Activated CD8-positive, alpha-beta T cell treated with anti-CD3 and anti-CD28 coated beads for 36 hours (primary cell): ENCODE data around the gene CACNA1S. TPM values are rescaled to one million over a fixed set of nuclear protein-coding genes. Genes with fewer than 3 reads are reported as not detected.

Source experiments
- ATAC-seq: fragments of 200-7000 bp; cut with Tn5 transposase; one replicate; pipeline ENCODE4 v1.10.0; 2021; ENCODE audit warnings: mild to moderate bottlenecking, moderate library complexity
- CTCF ChIA-PET: fragments of 350-600 bp; sonication (Branson Sonifier 250); formaldehyde crosslinking; loops from one replicate; lab custom pipeline; 2021; ENCODE audit warnings: antibody characterized with exemption; lab: Charles Lee
- POLR2A ChIA-PET: fragments of 350-600 bp; sonication (Branson Sonifier 250); formaldehyde crosslinking; loops from one replicate; lab custom pipeline; 2021; ENCODE audit warnings: antibody characterized with exemption; lab: Charles Lee
- DNase-seq: peaks from one replicate; pipeline ENCODE4 v3.0.0-alpha.2; 2020
- H3K27ac Mint-ChIP-seq: one replicate; pipeline ENCODE4 v1.8.0; 2021; ENCODE audit warnings: mild to moderate bottlenecking, mixed read lengths
- H3K27me3 Mint-ChIP-seq: one replicate; pipeline ENCODE4 v1.8.0; 2021; ENCODE audit warnings: mixed read lengths
- H3K36me3 Mint-ChIP-seq: one replicate; pipeline ENCODE4 v1.8.0; 2021; ENCODE audit warnings: low read depth, mixed read lengths
- H3K4me1 Mint-ChIP-seq: one replicate; pipeline ENCODE4 v1.8.0; 2021; ENCODE audit warnings: low read depth, mixed read lengths
- H3K4me3 Mint-ChIP-seq: one replicate; pipeline ENCODE4 v1.8.0; 2021; ENCODE audit warnings: mild to moderate bottlenecking, moderate library complexity, mixed read lengths
- H3K9me3 Mint-ChIP-seq: one replicate; pipeline ENCODE4 v1.8.0; 2021; ENCODE audit warnings: mixed read lengths
- CTCF ChIP-seq: fragments of 200-600 bp; IDR thresholded peaks from one replicate; pipeline ENCODE4 v1.8.0; 2022; ENCODE audit warnings: antibody characterized with exemption, mild to moderate bottlenecking
- intact Hi-C: fragments of 100-400 bp; cut with micrococcal nuclease; formaldehyde crosslinking; loops from one replicate; pipeline ENCODE4 v1.10.0; 2022
- total RNA-seq, 2 experiments: library from RNA; stranded (reverse); gene quantifications; one replicate each; pipeline ENCODE4 v1.2.3, GENCODE V29; 2021

CACNA1S gene
- total RNA-seq, 2 experiments from 2014 or later = not detected

- H3K27me3 Mint-ChIP-seq = no peaks in the 10 kb centered on the region
- ChIA-PET CTCF (interaction anchor here (1.6 to 2.1 kb wide), 2 partner anchors 15 to 127 kb away, joined by 6 to 11 read pairs; no protein-coding TSS in a partner anchor), POLR2A (interaction anchor here (0.6 kb wide), 1 partner anchor 104 kb away, joined by 3 read pairs; no protein-coding TSS in a partner anchor)
- no peaks in the 10 kb centered on the region for H3K4me1 Mint-ChIP-seq
- ATAC-seq (no peak), DNase-seq (no peak)
- H3K27ac Mint-ChIP-seq = no peak overlapping the region
- H3K36me3 Mint-ChIP-seq = no peaks in the 10 kb centered on the region
- no peaks in the 10 kb centered on the region for H3K9me3 Mint-ChIP-seq
- intact Hi-C loops = no loop called here
- no peak overlapping the region for H3K4me3 Mint-ChIP-seq
- no peak for TF ChIP-seq CTCF
Measured at GRCh38 chr1:201098992-201099677, 13.1 kb downstream of the CACNA1S start.

DNA sequence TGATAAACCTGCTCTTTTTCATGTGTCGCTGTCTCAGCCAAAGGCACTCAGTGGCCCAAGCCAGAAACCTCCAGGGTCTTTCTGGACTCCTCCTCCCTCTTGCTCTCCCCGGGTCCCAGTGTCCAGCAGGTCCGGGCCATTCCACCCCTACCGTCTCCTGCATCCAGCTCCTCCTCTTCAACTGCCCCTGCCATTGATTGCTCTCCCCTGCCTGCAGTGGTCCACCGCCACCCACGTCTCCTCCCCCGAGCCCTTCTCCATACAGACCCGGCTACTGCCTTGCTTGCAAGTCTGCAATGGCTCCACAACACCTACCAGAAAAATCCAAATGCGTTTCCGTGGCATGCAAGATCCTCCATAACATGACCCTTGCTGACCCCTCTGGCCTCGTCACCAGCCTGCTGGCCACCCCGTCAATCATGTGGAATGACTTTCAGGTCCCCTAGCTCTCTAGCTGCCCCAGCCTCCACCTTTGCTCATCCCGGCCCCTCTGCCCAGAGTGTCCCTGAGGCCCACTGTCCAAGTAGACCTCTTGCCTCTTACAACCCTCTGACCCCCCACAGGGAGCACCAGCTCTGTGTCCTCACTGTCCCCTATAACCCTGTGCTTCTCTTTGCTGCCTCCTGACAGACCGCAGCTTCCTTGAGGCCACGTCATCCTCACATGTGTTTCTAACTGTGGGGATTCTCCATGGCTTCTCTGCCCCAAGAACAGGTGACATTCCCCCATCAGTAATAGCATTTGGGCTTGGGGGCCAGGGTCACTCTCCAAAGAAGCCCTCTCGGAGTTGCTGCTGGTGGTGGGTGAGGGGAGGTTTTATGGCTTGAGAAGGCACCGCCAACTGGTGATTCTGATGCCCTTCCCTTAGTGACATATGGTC, 15.0 kb downstream of the CACNA1S start:
- no peaks in the 10 kb centered on the region for H3K4me1 Mint-ChIP-seq
- no peaks in the 10 kb centered on the region for H3K36me3 Mint-ChIP-seq
- ATAC-seq (no peak), DNase-seq (no peak)
- intact Hi-C loops = no loop called here
- TF ChIP-seq CTCF = no peak
- H3K27ac Mint-ChIP-seq = no peak overlapping the region
- no peak overlapping the region for H3K4me3 Mint-ChIP-seq
- CTCF ChIA-PET = interaction anchor here (1.2 to 1.5 kb wide), 2 partner anchors 17 to 22 kb away, joined by 4 read pairs; no protein-coding TSS in a partner anchor
- H3K9me3 Mint-ChIP-seq = no peaks in the 10 kb centered on the region
- no peaks in the 10 kb centered on the region for H3K27me3 Mint-ChIP-seq
- POLR2A ChIA-PET = no interaction called here

GRCh38 chr1:201096041-201096461, 16.2 kb downstream of the CACNA1S start:
- H3K36me3 Mint-ChIP-seq = no peaks in the 10 kb centered on the region
- no peak overlapping the region for H3K27ac Mint-ChIP-seq
- ChIA-PET POLR2A (interaction anchor here (0.7 kb wide), 1 partner anchor 116 kb away, joined by 3 read pairs; no protein-coding TSS in a partner anchor), CTCF (interaction anchor here (1.0 to 1.5 kb wide), 3 partner anchors 18 to 116 kb away, joined by 4 read pairs; no protein-coding TSS in a partner anchor)
- H3K9me3 Mint-ChIP-seq = no peaks in the 10 kb centered on the region
- no peak for ATAC-seq
- TF ChIP-seq CTCF = no peak
- H3K4me1 Mint-ChIP-seq = no peaks in the 10 kb centered on the region
- DNase-seq = no peak
- intact Hi-C loops = no loop called here
- no peak overlapping the region for H3K4me3 Mint-ChIP-seq
- H3K27me3 Mint-ChIP-seq = no peaks in the 10 kb centered on the region

- H3K4me3 Mint-ChIP-seq = no peak overlapping the region
- H3K4me1 Mint-ChIP-seq = no peaks in the 10 kb centered on the region
- no peaks in the 10 kb centered on the region for H3K27me3 Mint-ChIP-seq
- ChIA-PET POLR2A (no interaction called here), CTCF (interaction anchor here (1.0 to 1.5 kb wide), 3 partner anchors 19 to 115 kb away, joined by 4 read pairs; no protein-coding TSS in a partner anchor)
- DNase-seq (no peak), ATAC-seq (no peak)
- no peak overlapping the region for H3K27ac Mint-ChIP-seq
- no peaks in the 10 kb centered on the region for H3K36me3 Mint-ChIP-seq
- no peak for TF ChIP-seq CTCF
- intact Hi-C loops = no loop called here
- H3K9me3 Mint-ChIP-seq = no peaks in the 10 kb centered on the region
Measured at GRCh38 chr1:201095581-201095980, 16.6 kb downstream of the CACNA1S start.
